GM12878 (cell line): ENCODE measurements around the gene TRIM62. TPM values are rescaled to one million over a fixed set of nuclear protein-coding genes. Genes with fewer than 3 reads are reported as not detected.

ENCODE experiments used
- ATAC-seq: fragments of 200-7000 bp; cut with Tn5 transposase; 3 replicates; pipeline ENCODE4 v1.9.1; 2020; ENCODE audit warnings: mild to moderate bottlenecking, moderate library complexity
- BruUV-seq: library from RNA; stranded (reverse); fragments of 400-500 nt; replicated peaks from 2 replicates; lab custom pipeline; 2021; lab: Mats Ljungman, UMichigan
- CTCF ChIA-PET: fragments of 300-600 bp; sonication (Branson Sonifier 250); formaldehyde crosslinking; extraction: SDS; loops from one replicate; lab custom pipeline; 2021; ENCODE audit warnings: inconsistent platforms; lab: Yijun Ruan, JAX
- POLR2A ChIA-PET: fragments of 350-600 bp; formaldehyde crosslinking; extraction: SDS; loops from one replicate; lab custom pipeline; 2021; ENCODE audit warnings: inconsistent platforms; lab: Charles Lee
- RAD21 ChIA-PET: fragments of 300-600 bp; sonication (Branson Sonifier 250); formaldehyde crosslinking; loops from one replicate; lab custom pipeline; 2023; ENCODE audit warnings: antibody characterized with exemption; ENCODE audit not compliant: unreplicated experiment; lab: Charles Lee
- SMC1A ChIA-PET: fragments of 300-600 bp; sonication (Branson Sonifier 250); formaldehyde crosslinking; loops from one replicate; lab custom pipeline; 2023; ENCODE audit not compliant: unreplicated experiment, uncharacterized antibody; lab: Charles Lee
- DNase-seq: peaks from one replicate; pipeline ENCODE4 v3.0.0-alpha.2; 2011; ENCODE audit warnings: low read depth, low spot score
- FAIRE-seq: peaks from 3 replicates; lab custom pipeline; 2011; peaks lifted over from hg19 to GRCh38; lab: Jason Lieb, UNC
- H2AFZ ChIP-seq: 2 replicates; pipeline ENCODE4 v1.6.0; 2011; ENCODE audit warnings: low read depth, low read length, control low read depth; ENCODE audit not compliant: control insufficient read depth
- H3K27ac ChIP-seq: 2 replicates; pipeline ENCODE4 v1.5.1; 2011; ENCODE audit warnings: control low read depth; ENCODE audit not compliant: control insufficient read depth, insufficient read depth
- H3K27me3 ChIP-seq, 2 experiments: replicated peaks in 1 of 2; 2 replicates each; pipeline versions ENCODE4 v1.6.0 to v1.6.1; 2011; ENCODE audit warnings: low read length in 1 of 2; ENCODE audit not compliant: control insufficient read depth in 2 of 2, insufficient read depth in 2 of 2
- H3K36me3 ChIP-seq, 2 experiments: 2 replicates each; pipeline ENCODE4 v1.5.1; 2011; ENCODE audit warnings: low read length in 1 of 2; ENCODE audit not compliant: control insufficient read depth in 2 of 2, insufficient read depth in 2 of 2
- H3K4me1 ChIP-seq: 2 replicates; pipeline ENCODE4 v1.6.1; 2011; ENCODE audit warnings: mild to moderate bottlenecking, low read length, moderate library complexity, mixed read lengths; ENCODE audit not compliant: control insufficient read depth, insufficient read depth
- H3K4me2 ChIP-seq: 2 replicates; pipeline ENCODE4 v1.6.0; 2011; ENCODE audit warnings: control low read depth; ENCODE audit not compliant: control insufficient read depth, insufficient read depth
- H3K4me3 ChIP-seq: fragments of 200-600 bp; sonication (generic); 2 replicates; pipeline ENCODE4 v1.5.1; 2016
- H3K79me2 ChIP-seq: 2 replicates; pipeline ENCODE4 v1.6.0; 2011; ENCODE audit warnings: low read length; ENCODE audit not compliant: control insufficient read depth, insufficient read depth
- H3K9ac ChIP-seq: 2 replicates; pipeline ENCODE4 v1.8.0; 2011; ENCODE audit warnings: low read length, control low read depth, mixed read lengths; ENCODE audit not compliant: control insufficient read depth, insufficient read depth
- H3K9me3 ChIP-seq: replicated peaks from 3 replicates; pipeline ENCODE4 v1.5.1; 2011; ENCODE audit warnings: mild to moderate bottlenecking, low read length; ENCODE audit not compliant: control insufficient read depth, insufficient read depth
- H4K20me1 ChIP-seq: 2 replicates; pipeline ENCODE4 v1.6.0; 2011; ENCODE audit not compliant: control insufficient read depth, insufficient read depth
- EGR1 ChIP-seq, 2 experiments: IDR thresholded peaks; 1 replicate in 1 of 2; 2 replicates in 1 of 2; pipeline ENCODE4 v1.6.1; 2011 to 2012; ENCODE audit warnings: low read depth in 2 of 2, low read length in 2 of 2, borderline replicate concordance in 1 of 2, mild to moderate bottlenecking in 1 of 2, moderate library complexity in 1 of 2
- ETV6 ChIP-seq, 2 experiments: fragments of 450-650 bp in 1 of 2; IDR thresholded peaks in 1 of 2; conservative IDR thresholded peaks in 1 of 2; 2 replicates each; pipeline ENCODE4 v1.6.1; 2014; ENCODE audit warnings: antibody characterized with exemption in 1 of 2, borderline replicate concordance in 1 of 2, low read depth in 1 of 2, mild to moderate bottlenecking in 1 of 2, moderate library complexity in 1 of 2
- FOXK2 ChIP-seq: fragments of 450-650 bp; IDR thresholded peaks from 2 replicates; pipeline ENCODE4 v1.6.1; 2017; ENCODE audit warnings: mild to moderate bottlenecking, moderate library complexity
- JUND ChIP-seq: IDR thresholded peaks from 2 replicates; pipeline ENCODE4 v1.6.1; 2012; ENCODE audit warnings: low read depth, mild to moderate bottlenecking, low read length, improper control_type of control experiment, moderate library complexity
- NFIC ChIP-seq: IDR thresholded peaks from 2 replicates; pipeline ENCODE4 v1.6.1; 2012; ENCODE audit warnings: low read depth, mild to moderate bottlenecking, inconsistent platforms, low read length, moderate library complexity
- NFXL1 ChIP-seq: fragments of 450-650 bp; IDR thresholded peaks from 2 replicates; pipeline ENCODE4 v1.6.1; 2017; ENCODE audit warnings: antibody characterized with exemption, mild to moderate bottlenecking, borderline replicate concordance
- NR2F1 ChIP-seq: fragments of 450-650 bp; conservative IDR thresholded peaks from 2 replicates; pipeline ENCODE4 v1.6.1; 2017; ENCODE audit warnings: mild to moderate bottlenecking
- STAT1 ChIP-seq: fragments of 450-650 bp; conservative IDR thresholded peaks from 2 replicates; pipeline ENCODE4 v1.6.1; 2014; ENCODE audit warnings: antibody characterized with exemption, mild to moderate bottlenecking
- ZNF622 ChIP-seq: fragments of 450-650 bp; IDR thresholded peaks from 2 replicates; pipeline ENCODE4 v1.6.1; 2017; ENCODE audit warnings: mild to moderate bottlenecking, inconsistent platforms
- WGBS: methylation state at CpG from one replicate; pipeline ENCODE4 v1.1.6; 2016; ENCODE audit warnings: low lambda C conversion rate; ENCODE audit not compliant: insufficient replicate concordance, insufficient coverage; ENCODE audit errors: missing lambda C conversion rate; 5-methylcytosine and 5-hydroxymethylcytosine counted together
- in situ Hi-C: fragments of 300-500 bp; cut with MboI; formaldehyde crosslinking; loops from 9 replicates; pipeline ENCODE4 v1.14.3; 2018; ENCODE audit warnings: mixed read lengths
- intact Hi-C: fragments of 100-400 bp; cut with micrococcal nuclease; formaldehyde crosslinking; loops from one replicate; pipeline ENCODE4 v1.14.2; 2022; ENCODE audit not compliant: unreplicated experiment
- polyA plus RNA-seq, 11 experiments: library from polyadenylated mRNA; depleted of rRNA in 4 of 11; unstranded in 6 of 11; stranded (reverse) in 5 of 11; fragments of >200 nt; fragmentation: Nextera tagmentation in 4 of 11; fragmentation: Illumina TruSeq in 1 of 11; extraction: Ambion mirVana in 4 of 11; extraction: Trizol in 1 of 11; gene quantifications; 1 replicate in 1 of 11; 2 replicates in 10 of 11; pipeline versions ENCODE4 v1.2.1 to v1.2.3, GENCODE V29; 2011 to 2016; ENCODE audit warnings: inconsistent platforms in 2 of 11, missing spikeins in 2 of 11, low read depth in 1 of 11
- total RNA-seq, 4 experiments: library from RNA; depleted of rRNA in 3 of 4; stranded (reverse); fragments of >200 nt in 3 of 4; fragmentation: Illumina TruSeq in 1 of 4; extraction: Trizol in 1 of 4; gene quantifications; 2 replicates each; pipeline versions ENCODE4 v1.2.1 to v1.2.3, GENCODE V29; 2013 to 2021
- TF ChIP-seq, protein P1 (sequence below): fragments of 450-650 bp; IDR thresholded peaks from 2 replicates; pipeline ENCODE4 v1.6.1; 2017; ENCODE audit warnings: mild to moderate bottlenecking, low read depth, inconsistent platforms; ENCODE audit not compliant: poor library complexity, severe bottlenecking

Gene TRIM62
- total and polyA plus RNA-seq, 10 of the 15 experiments (the other 5 are each of a cell fraction or from before 2014, with no cell fraction given), result 0.52 to 4.2 (median 1.9) TPM

DNA sequence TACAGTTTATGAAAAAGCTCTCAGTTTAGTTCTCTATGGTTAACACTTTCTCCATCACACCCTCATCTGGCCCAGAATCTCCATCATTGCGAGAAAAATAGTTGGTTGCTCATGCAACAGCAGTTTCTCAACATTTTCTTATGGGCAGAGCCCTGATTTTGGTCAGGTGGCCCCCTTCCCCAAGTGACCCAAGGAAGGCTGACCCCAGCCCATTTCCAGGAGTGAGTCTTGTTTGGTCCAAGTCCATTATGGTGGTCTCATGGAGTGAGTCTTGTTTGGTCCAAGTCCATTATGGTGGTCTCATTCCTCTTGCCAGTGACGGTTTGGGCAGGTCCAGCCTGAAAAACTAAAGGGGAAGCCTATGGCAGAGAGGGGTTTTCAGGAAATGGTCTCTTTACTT is 1.5 kb upstream of the TRIM62 start:
- H3K79me2 ChIP-seq, result no peaks in the 10 kb centered on the region
- POLR2A ChIA-PET, result no interaction called here
- no peaks in the 10 kb centered on the region for H4K20me1 ChIP-seq
- intact Hi-C loops, result no loop called here
- in situ Hi-C loops, result no loop called here
- H3K27ac ChIP-seq, result no peak overlapping the region
- H3K4me2 ChIP-seq, result no peak overlapping the region
- no peak overlapping the region for H2AFZ ChIP-seq
- H3K36me3 ChIP-seq, result no peaks in the 10 kb centered on the region
- BruUV-seq, result no TSS peak
- peaks cover 0 to 8% of the 10 kb centered on the region in 2 experiments; a peak in 3 of 4 replicates for H3K27me3 ChIP-seq
- no peak overlapping the region for H3K9ac ChIP-seq
- FAIRE-seq (no peak), ATAC-seq (no peak), DNase-seq (no peak)
- no peaks in the 10 kb centered on the region for H3K9me3 ChIP-seq
- TF ChIP-seq NFIC (no peak), FOXK2 (no peak), ZNF622 (no peak), ETV6 (conservative IDR thresholded peaks at IDR 0.05 in 1 of 2, IDR thresholded peaks at IDR 0.05 in 1 of 2; ENCODE audit: borderline replicate concordance in 1 of 2, low read depth in 1 of 2) (no peak)
- SMC1A ChIA-PET, result no interaction called here
- no peak overlapping the region for H3K4me3 ChIP-seq
- H3K4me1 ChIP-seq, result peaks cover 4% of the 10 kb centered on the region
- RAD21 ChIA-PET, result no interaction called here
- CTCF ChIA-PET, result interaction anchor here (3.2 kb wide), 1 partner anchor 56 kb away, joined by 18 read pairs; no protein-coding TSS in a partner anchor
- 37% methylated on average over 2 of the region's 2 CpGs for WGBS

DNA sequence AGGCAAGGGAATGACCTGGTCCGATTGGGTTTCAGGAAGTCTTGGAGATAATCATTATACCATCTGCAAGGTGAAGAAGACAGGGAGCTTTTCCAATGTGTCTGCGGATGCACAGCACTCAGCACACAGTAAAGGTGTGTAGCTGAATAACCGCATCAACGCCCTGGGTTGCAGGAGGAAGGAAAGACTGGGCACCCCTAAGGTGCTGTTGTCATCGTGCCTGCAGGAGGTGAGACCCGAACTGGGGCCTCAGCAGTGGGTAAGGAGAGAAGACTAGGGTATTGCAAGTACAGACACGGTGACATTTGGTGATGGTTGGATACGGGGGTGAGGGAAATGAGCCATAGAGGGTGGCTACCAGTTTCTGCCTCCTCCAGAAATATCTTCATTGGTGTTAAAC is 1.1 kb upstream of the TRIM62 start:
- CTCF ChIA-PET, result interaction anchor here (3.2 kb wide), 1 partner anchor 56 kb away, joined by 18 read pairs; no protein-coding TSS in a partner anchor
- H2AFZ ChIP-seq, result no peak overlapping the region
- in situ Hi-C loops, result no loop called here

More for the DNA sequence above, 1.1 kb upstream of the TRIM62 start:
- ATAC-seq (no peak), DNase-seq (no peak), FAIRE-seq (no peak)
- H3K4me2 ChIP-seq, result no peak overlapping the region
- no peak overlapping the region for H3K27ac ChIP-seq
- H3K9me3 ChIP-seq, result no peaks in the 10 kb centered on the region
- WGBS, result 50% methylated on average over 8 of the region's 8 CpGs
- H3K27me3 ChIP-seq, result peaks cover 0 to 8% of the 10 kb centered on the region in 2 experiments; a peak in 3 of 4 replicates
- no peaks in the 10 kb centered on the region for H3K79me2 ChIP-seq
- TF ChIP-seq EGR1 (IDR thresholded peaks at IDR 0.05; ENCODE audit: borderline replicate concordance in 1 of 2, low read depth in 2 of 2, low read length in 2 of 2) (no peak), NFXL1 (no peak), NR2F1 (no peak), JUND (no peak), STAT1 (no peak)
- TF ChIP-seq, protein P1, sequence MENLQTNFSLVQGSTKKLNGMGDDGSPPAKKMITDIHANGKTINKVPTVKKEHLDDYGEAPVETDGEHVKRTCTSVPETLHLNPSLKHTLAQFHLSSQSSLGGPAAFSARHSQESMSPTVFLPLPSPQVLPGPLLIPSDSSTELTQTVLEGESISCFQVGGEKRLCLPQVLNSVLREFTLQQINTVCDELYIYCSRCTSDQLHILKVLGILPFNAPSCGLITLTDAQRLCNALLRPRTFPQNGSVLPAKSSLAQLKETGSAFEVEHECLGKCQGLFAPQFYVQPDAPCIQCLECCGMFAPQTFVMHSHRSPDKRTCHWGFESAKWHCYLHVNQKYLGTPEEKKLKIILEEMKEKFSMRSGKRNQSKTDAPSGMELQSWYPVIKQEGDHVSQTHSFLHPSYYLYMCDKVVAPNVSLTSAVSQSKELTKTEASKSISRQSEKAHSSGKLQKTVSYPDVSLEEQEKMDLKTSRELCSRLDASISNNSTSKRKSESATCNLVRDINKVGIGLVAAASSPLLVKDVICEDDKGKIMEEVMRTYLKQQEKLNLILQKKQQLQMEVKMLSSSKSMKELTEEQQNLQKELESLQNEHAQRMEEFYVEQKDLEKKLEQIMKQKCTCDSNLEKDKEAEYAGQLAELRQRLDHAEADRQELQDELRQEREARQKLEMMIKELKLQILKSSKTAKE, result no peak
- ChIA-PET POLR2A (interaction anchor here (1.3 kb wide), 1 partner anchor 31 kb away, joined by 6 read pairs; no protein-coding TSS in a partner anchor), SMC1A (interaction anchor here (1.5 kb wide), 1 partner anchor 56 kb away, joined by 4 read pairs; no protein-coding TSS in a partner anchor), RAD21 (no interaction called here)
- no peak overlapping the region for H3K9ac ChIP-seq
- no peaks in the 10 kb centered on the region for H3K36me3 ChIP-seq
- BruUV-seq, result no TSS peak
- no peak overlapping the region for H3K4me3 ChIP-seq
- H3K4me1 ChIP-seq, result peaks cover 4% of the 10 kb centered on the region
- no peaks in the 10 kb centered on the region for H4K20me1 ChIP-seq
- intact Hi-C loops, result no loop called here
